GM23338 (cell line): Measurements from ENCODE around the gene ABHD17A. TPM values are rescaled to one million over a fixed set of nuclear protein-coding genes. Genes with fewer than 3 reads are reported as not detected.

Source experiments
- ATAC-seq: fragments of 200-7000 bp; cut with Tn5 transposase; 3 replicates; pipeline ENCODE4 v1.9.1; 2020
- DNase-seq: peaks from one replicate; pipeline ENCODE4 v3.0.0-alpha.2; 2015; ENCODE audit warnings: low spot score
- H2AFZ ChIP-seq: fragments of 200-600 bp; sonication (generic); 2 replicates; pipeline ENCODE4 v1.8.0; 2016; ENCODE audit warnings: antibody characterized with exemption, mild to moderate bottlenecking, moderate library complexity
- H3F3A ChIP-seq: fragments of 200-600 bp; sonication (generic); replicated peaks from 2 replicates; pipeline ENCODE4 v1.8.0; 2017; ENCODE audit warnings: antibody characterized with exemption, mixed run types, low read depth
- H3K27ac ChIP-seq: fragments of 200-600 bp; sonication (generic); 2 replicates; pipeline ENCODE4 v1.6.1; 2016; ENCODE audit warnings: low read depth
- H3K27me3 ChIP-seq: fragments of 200-600 bp; sonication (generic); 2 replicates; pipeline ENCODE4 v1.8.0; 2016; ENCODE audit warnings: mild to moderate bottlenecking, mixed run types, moderate library complexity; ENCODE audit not compliant: insufficient read depth
- H3K36me3 ChIP-seq: fragments of 200-600 bp; sonication (generic); 2 replicates; pipeline ENCODE4 v1.8.0; 2016; ENCODE audit warnings: mild to moderate bottlenecking; ENCODE audit not compliant: insufficient read depth
- H3K4me1 ChIP-seq: fragments of 200-600 bp; sonication (generic); 2 replicates; pipeline ENCODE4 v1.8.0; 2016; ENCODE audit warnings: mild to moderate bottlenecking, moderate library complexity; ENCODE audit not compliant: insufficient read depth
- H3K4me2 ChIP-seq: fragments of 200-600 bp; sonication (generic); 2 replicates; pipeline ENCODE4 v1.7.1; 2017; ENCODE audit warnings: mixed run types
- H3K4me3 ChIP-seq: fragments of 200-600 bp; sonication (generic); 2 replicates; pipeline ENCODE4 v1.6.1; 2016; ENCODE audit warnings: mixed run types
- H3K79me2 ChIP-seq: fragments of 200-600 bp; sonication (generic); replicated peaks from 2 replicates; pipeline ENCODE4 v1.8.0; 2017; ENCODE audit warnings: mild to moderate bottlenecking; ENCODE audit not compliant: insufficient read depth
- H3K9me2 ChIP-seq: fragments of 200-600 bp; sonication (generic); 2 replicates; pipeline ENCODE4 v1.8.0; 2017; ENCODE audit not compliant: insufficient read depth
- H4K20me1 ChIP-seq: fragments of 200-600 bp; sonication (generic); replicated peaks from 2 replicates; pipeline ENCODE4 v1.8.0; 2017; ENCODE audit warnings: mild to moderate bottlenecking; ENCODE audit not compliant: insufficient read depth
- H3K27ac Mint-ChIP-seq: 2 replicates; pipeline ENCODE4 v1.8.0; 2020; ENCODE audit warnings: inconsistent platforms, mild to moderate bottlenecking, moderate library complexity, mixed read lengths
- H3K27me3 Mint-ChIP-seq: 3 replicates; pipeline ENCODE4 v1.8.0; 2022; ENCODE audit warnings: low read depth, mild to moderate bottlenecking, moderate library complexity, mixed read lengths, inconsistent platforms; ENCODE audit not compliant: insufficient read depth, poor library complexity
- H3K36me3 Mint-ChIP-seq: 3 replicates; pipeline ENCODE4 v1.8.0; 2021; ENCODE audit warnings: low read depth, mild to moderate bottlenecking, inconsistent platforms, moderate library complexity, mixed read lengths
- H3K4me1 Mint-ChIP-seq: 3 replicates; pipeline ENCODE4 v1.8.0; 2020; ENCODE audit warnings: mild to moderate bottlenecking, inconsistent platforms, mixed read lengths
- H3K4me3 Mint-ChIP-seq: 3 replicates; pipeline ENCODE4 v1.8.0; 2021; ENCODE audit warnings: moderate library complexity, mild to moderate bottlenecking, inconsistent platforms, mixed read lengths
- H3K9me3 Mint-ChIP-seq: 3 replicates; pipeline ENCODE4 v1.8.0; 2020; ENCODE audit warnings: moderate library complexity, mild to moderate bottlenecking, inconsistent platforms, mixed read lengths
- CREB1 ChIP-seq: fragments of 250-450 bp; sonication (Bioruptor Pico); IDR thresholded peaks from 2 replicates; pipeline ENCODE4 v1.5.0; 2020; ENCODE audit warnings: low read depth, mild to moderate bottlenecking, moderate library complexity
- CTCF ChIP-seq, 2 experiments: fragments of 200-600 bp in 1 of 2; sonication (generic) in 1 of 2; conservative IDR thresholded peaks; 2 replicates each; pipeline versions ENCODE4 v1.5.1 to v1.6.1; 2016 to 2017; ENCODE audit warnings: antibody characterized with exemption in 2 of 2, low read depth in 2 of 2, mild to moderate bottlenecking in 2 of 2, moderate library complexity in 1 of 2
- ETS1 ChIP-seq: IDR thresholded peaks from 2 replicates; pipeline ENCODE4 v1.6.1; 2016; ENCODE audit warnings: antibody characterized with exemption
- EZH2 ChIP-seq: fragments of 200-600 bp; sonication (generic); IDR thresholded peaks from one replicate; pipeline ENCODE4 v1.8.0; 2017; ENCODE audit warnings: antibody characterized with exemption, mild to moderate bottlenecking, low read depth; ENCODE audit not compliant: unreplicated experiment
- NANOG ChIP-seq: IDR thresholded peaks from 2 replicates; pipeline ENCODE4 v1.6.1; 2016; ENCODE audit warnings: antibody characterized with exemption, borderline replicate concordance
- REST ChIP-seq: IDR thresholded peaks from one replicate; pipeline ENCODE4 v1.6.1; 2018; ENCODE audit warnings: antibody characterized with exemption; ENCODE audit not compliant: unreplicated experiment
- STAT1 ChIP-seq: IDR thresholded peaks from one replicate; pipeline ENCODE4 v1.6.1; 2016; ENCODE audit warnings: antibody characterized with exemption; ENCODE audit not compliant: unreplicated experiment
- ZNF114 ChIP-seq: fragments of 250-450 bp; sonication (Bioruptor Pico); IDR thresholded peaks from 2 replicates; pipeline ENCODE4 v1.5.0; 2020; ENCODE audit warnings: mild to moderate bottlenecking, moderate library complexity
- ZNF331 ChIP-seq: fragments of 250-450 bp; sonication (Bioruptor Pico); IDR thresholded peaks from 2 replicates; pipeline ENCODE4 v1.5.0; 2020; ENCODE audit warnings: low read depth, mild to moderate bottlenecking, moderate library complexity
- polyA plus RNA-seq: library from polyadenylated mRNA; unstranded; fragments of >200 nt; fragmentation: Nextera tagmentation; extraction: Ambion mirVana; gene quantifications from 2 replicates; pipeline ENCODE4 v1.2.1, GENCODE V29; 2016
- total RNA-seq: library from RNA; depleted of rRNA; stranded (reverse); fragments of >200 nt; shearing (Covaris generic); gene quantifications from 2 replicates; pipeline ENCODE4 v1.2.3, GENCODE V29; 2014

Gene ABHD17A
- total and polyA plus RNA-seq, 2 experiments from 2014 or later, result 34.2 to 99.9 TPM

GRCh38 chr19:1910177-1910576 lies 24.9 kb upstream of the ABHD17A start:
- no peak overlapping the region for H3K4me2 ChIP-seq
- no peak for TF ChIP-seq REST
- peaks cover 7% of the 10 kb centered on the region for H4K20me1 ChIP-seq

GRCh38 chr19:1909761-1910080 lies 24.4 kb upstream of the ABHD17A start:
- Histone ChIP-seq H3K4me3 (no peak overlapping the region), H3K27me3 (no peaks in the 10 kb centered on the region), H3K4me1 (peaks cover 3% of the 10 kb centered on the region; the same call in 1 of the 2 replicates), H3F3A (peaks cover 7% of the 10 kb centered on the region), H2AFZ (no peak overlapping the region), H3K36me3 (no peaks in the 10 kb centered on the region), H3K79me2 (peaks cover 76% of the 10 kb centered on the region), H3K9me2 (no peaks in the 10 kb centered on the region), H3K27ac (no peak overlapping the region), H4K20me1 (peaks cover 7% of the 10 kb centered on the region), H3K4me2 (no peak overlapping the region)
- ATAC-seq (no peak), DNase-seq (no peak)
- no peak for TF ChIP-seq STAT1
- H3K4me3 Mint-ChIP-seq, result no peak overlapping the region
- peaks cover 2% of the 10 kb centered on the region; the same call in 1 of the 3 replicates for H3K9me3 Mint-ChIP-seq
- peaks cover 18% of the 10 kb centered on the region for H3K36me3 Mint-ChIP-seq
- H3K4me1 Mint-ChIP-seq, result peaks cover 6% of the 10 kb centered on the region; the same call in 2 of the 3 replicates
- H3K27ac Mint-ChIP-seq, result no peak overlapping the region
- H3K27me3 Mint-ChIP-seq, result peaks cover 9% of the 10 kb centered on the region

More at GRCh38 chr19:1910177-1910576, 24.9 kb upstream of the ABHD17A start:
- Histone ChIP-seq H3K27me3 (no peaks in the 10 kb centered on the region), H2AFZ (no peak overlapping the region), H3K79me2 (peaks cover 76% of the 10 kb centered on the region), H3K4me1 (peaks cover 3% of the 10 kb centered on the region; the same call in 1 of the 2 replicates), H3K9me2 (no peaks in the 10 kb centered on the region), H3K36me3 (no peaks in the 10 kb centered on the region), H3F3A (peaks cover 4% of the 10 kb centered on the region), H3K27ac (no peak overlapping the region), H3K4me3 (no peak overlapping the region)
- ATAC-seq, result no peak
- peaks cover 18% of the 10 kb centered on the region for H3K36me3 Mint-ChIP-seq
- no peak overlapping the region; the same call in 2 of the 3 replicates for H3K4me3 Mint-ChIP-seq
- H3K4me1 Mint-ChIP-seq, result 0 out of 3 replicates have a peak, but pooled peaks cover 6% of the 10 kb centered on the region
- H3K9me3 Mint-ChIP-seq, result peaks cover 2% of the 10 kb centered on the region; the same call in 1 of the 3 replicates
- no peak for DNase-seq
- H3K27me3 Mint-ChIP-seq, result peaks cover 11% of the 10 kb centered on the region
- H3K27ac Mint-ChIP-seq, result peak overlapping the region; percentile 36; the same call in 1 of the 2 replicates

GRCh38 chr19:1908364-1908678 lies 23.0 kb upstream of the ABHD17A start:
- Histone ChIP-seq H3F3A (peaks cover 20% of the 10 kb centered on the region), H2AFZ (no peak overlapping the region), H3K36me3 (no peaks in the 10 kb centered on the region), H3K27me3 (no peaks in the 10 kb centered on the region), H3K4me1 (peaks cover 12% of the 10 kb centered on the region), H3K4me2 (no peak overlapping the region), H4K20me1 (peaks cover 7% of the 10 kb centered on the region), H3K27ac (no peak overlapping the region), H3K4me3 (no peak overlapping the region), H3K79me2 (peaks cover 74% of the 10 kb centered on the region), H3K9me2 (no peaks in the 10 kb centered on the region)
- peaks cover 19% of the 10 kb centered on the region for H3K27me3 Mint-ChIP-seq
- H3K4me3 Mint-ChIP-seq, result no peak overlapping the region
- peaks cover 17% of the 10 kb centered on the region for H3K4me1 Mint-ChIP-seq
- no peak overlapping the region for H3K27ac Mint-ChIP-seq
- H3K9me3 Mint-ChIP-seq, result peaks cover 4% of the 10 kb centered on the region; the same call in 1 of the 3 replicates
- H3K36me3 Mint-ChIP-seq, result peaks cover 16% of the 10 kb centered on the region
- ATAC-seq (no peak), DNase-seq (no peak)
- no peak for TF ChIP-seq CTCF (conservative IDR thresholded peaks at IDR 0.05; ENCODE audit: low read depth in 2 of 2)
- no peak for TF ChIP-seq CREB1
- TF ChIP-seq REST, result no peak
- TF ChIP-seq ZNF331 (CRISPR knock-in tag), result no peak
- no peak for TF ChIP-seq STAT1
- TF ChIP-seq EZH2, result no peak
- no peak for TF ChIP-seq ETS1
- TF ChIP-seq ZNF114 (CRISPR knock-in tag), result no peak
- TF ChIP-seq NANOG, result no peak
